Lower leg skin (tissue), 3 donors: ENCODE measurements around the gene ATP8A2.

Experiments
- CTCF ChIP-seq, 3 donors: fragments of 450-650 bp; IDR thresholded peaks; one replicate each; pipeline ENCODE4 v1.5.1; 2016; ENCODE audit warnings: antibody characterized with exemption in 3 of 3, mild to moderate bottlenecking in 3 of 3, moderate library complexity in 2 of 3
- POLR2A ChIP-seq, 2 donors: fragments of 450-650 bp; IDR thresholded peaks; one replicate each; pipeline ENCODE4 v1.6.1; 2016 to 2017; ENCODE audit warnings: antibody characterized with exemption in 2 of 2, mild to moderate bottlenecking in 1 of 2, moderate library complexity in 1 of 2

DNA sequence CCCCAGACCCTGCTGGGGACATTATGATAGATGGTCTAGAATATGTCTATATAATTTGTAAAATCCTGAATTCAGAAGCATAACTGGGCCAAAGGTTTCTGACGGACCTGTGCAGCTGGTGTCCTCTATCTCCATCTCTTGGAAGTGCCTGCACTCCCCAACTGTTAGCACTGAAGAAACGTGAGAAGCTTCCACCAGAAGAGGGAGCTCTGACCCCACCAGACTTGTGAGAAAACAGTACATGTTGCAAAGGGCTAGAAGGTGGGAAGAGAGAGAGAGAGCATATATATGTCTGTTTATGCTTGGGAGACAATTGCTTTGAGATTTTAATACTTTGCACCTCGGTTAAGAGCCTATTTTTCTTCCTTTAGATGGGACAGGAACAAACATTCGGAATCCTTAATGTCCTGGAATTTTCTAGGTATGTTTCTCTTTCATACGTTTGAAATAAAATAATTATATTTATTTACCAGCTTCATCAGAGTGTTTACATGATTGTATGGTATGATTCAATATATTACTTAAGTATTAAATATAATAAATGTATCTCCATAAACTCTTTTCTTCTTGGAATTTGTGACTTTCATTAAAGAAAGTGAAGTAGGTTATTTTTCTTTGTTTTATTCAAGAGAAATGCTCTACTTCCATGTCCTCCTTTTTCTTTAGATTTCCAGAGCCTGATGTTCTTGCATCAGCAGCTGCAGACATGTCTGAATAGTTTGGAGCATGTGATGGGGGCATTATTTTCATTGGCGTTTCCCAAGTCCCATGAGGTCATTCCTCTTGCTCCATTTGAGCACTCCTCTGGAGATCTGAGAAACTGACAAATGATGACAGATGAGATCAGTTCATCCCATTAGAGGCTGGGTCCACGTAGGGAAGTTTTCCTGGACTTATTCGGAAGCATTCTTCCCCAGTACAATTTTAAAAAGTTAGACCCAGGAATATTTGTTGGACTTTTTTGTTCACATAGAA, 202.9 kb downstream of the ATP8A2 start:
- no peak for TF ChIP-seq CTCF (IDR thresholded peaks at IDR 0.05)
- TF ChIP-seq POLR2A (IDR thresholded peaks at IDR 0.05): no peak
